ENCODE results near the gene MICU2.

Gene MICU2

GRCh38 chr13:21504379-21504778 lies 99.6 kb downstream of the MICU2 start:
- DNase-seq (ENCODE audit: low read depth in 3 of 3, low spot score in 1 of 3), result no peak

GRCh38 chr13:21501686-21502085 lies 102.3 kb downstream of the MICU2 start:
- no peak for DNase-seq (ENCODE audit: low read depth in 3 of 3, low spot score in 1 of 3)

GRCh38 chr13:21486322-21486721 lies 117.6 kb downstream of the MICU2 start:
- no peak for DNase-seq (ENCODE audit: low read depth in 3 of 3, low spot score in 1 of 3)

DNA sequence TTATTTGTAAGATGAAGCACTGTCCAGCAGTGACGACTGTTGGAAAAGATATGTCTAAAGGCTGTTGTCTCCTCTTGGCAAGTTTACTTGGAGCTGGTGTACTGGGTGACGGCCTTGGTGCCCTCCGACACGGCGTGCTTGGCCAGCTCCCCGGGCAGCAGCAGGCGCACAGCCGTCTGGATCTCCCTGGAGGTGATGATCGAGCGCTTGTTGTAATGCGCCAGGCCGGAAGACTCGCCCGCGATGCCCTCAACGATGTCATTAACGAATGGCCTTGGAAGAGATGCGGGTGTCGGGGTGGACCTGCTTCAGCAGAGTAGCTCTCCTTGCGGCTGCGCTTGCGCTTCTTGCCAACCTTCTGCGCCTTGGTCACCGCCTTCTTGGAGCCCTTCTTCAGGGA lies 120.2 kb downstream of the MICU2 start:
- no peak for DNase-seq (ENCODE audit: low read depth in 3 of 3, low spot score in 1 of 3)

- no peak for DNase-seq (ENCODE audit: low read depth in 3 of 3, low spot score in 1 of 3)
These were observed 122.6 kb downstream of the MICU2 start for GRCh38 chr13:21481359-21481758.

DNA sequence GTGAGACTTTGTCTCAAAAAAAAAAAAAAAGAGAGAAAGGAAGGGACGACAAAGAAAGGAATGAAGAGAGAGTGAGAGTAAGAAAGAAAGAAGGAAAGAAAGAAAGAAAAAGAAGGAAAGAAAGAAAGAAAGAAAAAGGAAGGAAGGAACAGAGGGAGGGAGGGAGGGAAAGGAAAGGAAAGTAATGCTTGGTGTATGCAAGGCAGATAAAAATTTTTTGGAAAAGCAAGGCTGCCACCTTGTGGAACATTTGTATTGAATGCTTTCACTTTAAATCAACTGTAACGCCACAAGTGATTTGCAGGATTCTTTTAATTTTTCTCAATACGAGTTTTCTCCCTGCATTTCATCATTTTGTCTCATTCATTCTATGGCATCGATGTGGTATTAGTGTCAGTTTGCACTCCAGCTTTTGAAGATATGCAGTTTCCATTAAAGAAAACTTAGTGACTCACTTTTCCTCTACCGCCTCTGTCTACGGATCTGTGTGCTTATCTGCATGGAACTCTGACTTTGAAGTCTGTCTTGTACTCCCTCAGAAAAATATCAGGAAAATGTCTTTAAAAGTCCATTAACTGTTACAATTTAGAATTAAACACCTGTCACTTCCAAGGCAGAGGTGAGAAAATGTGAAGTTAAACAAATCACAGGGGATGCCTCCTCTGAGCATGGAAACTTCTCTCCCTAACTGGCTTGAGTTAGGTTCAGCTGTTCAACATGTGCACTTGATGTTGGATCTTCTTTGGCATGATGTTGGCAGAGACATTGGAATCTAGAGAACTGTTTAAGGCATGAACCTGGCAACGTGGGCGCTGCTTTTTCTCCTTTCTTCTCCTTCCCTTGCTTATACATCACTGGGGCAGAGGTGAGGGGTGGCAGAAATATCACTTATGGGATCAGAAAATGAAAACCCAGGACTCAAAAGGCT lies 124.8 kb downstream of the MICU2 start:
- peak in 2 of 3 donors; percentile 3 to 13 for DNase-seq (ENCODE audit: low read depth in 3 of 3, low spot score in 1 of 3)

DNA sequence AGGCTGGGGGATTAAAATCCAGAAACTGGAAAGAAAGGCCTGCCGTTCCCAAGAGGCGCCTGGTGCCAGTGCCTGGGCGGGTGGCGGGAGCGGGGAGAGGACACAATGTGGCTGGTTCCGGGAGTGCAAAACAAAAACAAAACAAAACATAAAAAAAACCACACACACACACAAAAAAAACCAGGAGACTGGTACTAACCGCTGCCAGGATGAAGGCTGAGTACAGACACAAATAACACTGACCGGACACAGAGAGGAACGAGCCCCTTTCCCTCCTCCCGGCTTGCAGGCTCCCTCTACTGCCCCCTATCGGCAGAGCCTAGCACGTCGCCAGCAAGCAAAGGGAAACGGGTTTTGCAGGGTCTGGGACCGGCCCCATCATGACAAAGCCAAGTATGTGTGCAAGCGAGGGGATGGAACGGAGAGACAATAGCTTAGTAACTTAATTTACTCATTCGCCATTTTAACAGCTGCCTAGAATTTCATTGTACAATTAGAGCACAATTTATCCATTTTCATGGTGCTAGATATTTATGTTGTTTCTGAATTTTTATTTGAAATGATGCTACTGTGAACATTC lies 127.0 kb downstream of the MICU2 start:
- peak; percentile 54 to 61 (median 58) for DNase-seq (ENCODE audit: low read depth in 3 of 3, low spot score in 1 of 3)

- no peak for DNase-seq (ENCODE audit: low read depth in 3 of 3, low spot score in 1 of 3)
These were observed 128.9 kb downstream of the MICU2 start for GRCh38 chr13:21475115-21475514.

DNA sequence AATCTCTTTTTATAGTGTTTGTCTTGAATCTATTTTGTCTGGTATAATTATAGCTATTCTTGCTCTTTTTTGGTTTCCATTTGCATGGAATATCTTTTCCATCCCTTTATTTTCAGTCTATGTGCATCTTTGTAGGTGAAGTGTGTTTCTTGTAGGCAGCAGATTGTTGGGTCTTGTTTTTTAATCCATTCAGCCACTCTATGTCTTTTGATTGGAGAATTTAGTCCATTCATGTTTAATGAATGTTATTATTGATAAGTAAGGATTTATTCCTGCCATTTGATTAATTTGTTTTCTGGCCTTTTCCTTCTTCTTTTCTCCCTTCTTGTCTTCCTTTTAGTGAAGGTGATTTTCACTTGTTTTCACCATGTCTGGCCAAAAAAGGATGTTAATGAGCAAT lies 133.2 kb downstream of the MICU2 start:
- DNase-seq (ENCODE audit: low read depth in 3 of 3, low spot score in 1 of 3), result no peak

DNA sequence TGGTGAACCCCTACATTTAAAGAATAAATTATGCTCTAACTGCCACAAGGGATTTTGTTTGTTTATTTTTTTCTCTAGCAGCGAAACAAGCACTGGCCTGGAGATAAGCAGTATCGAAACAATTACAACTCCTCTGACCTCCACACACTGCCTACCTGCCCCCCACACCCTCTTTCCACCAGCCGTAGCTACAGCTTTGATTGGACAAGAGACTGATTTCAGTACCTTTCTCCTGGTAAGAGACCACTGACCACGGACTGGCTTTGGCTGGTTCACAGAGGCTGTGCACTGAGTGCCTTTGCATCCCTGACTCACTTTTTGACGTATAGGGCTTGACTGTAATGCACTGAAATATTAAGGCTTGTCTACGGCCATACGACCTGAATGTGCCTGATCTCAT lies 137.4 kb downstream of the MICU2 start:
- no peak for DNase-seq (ENCODE audit: low read depth in 3 of 3, low spot score in 1 of 3)

DNA sequence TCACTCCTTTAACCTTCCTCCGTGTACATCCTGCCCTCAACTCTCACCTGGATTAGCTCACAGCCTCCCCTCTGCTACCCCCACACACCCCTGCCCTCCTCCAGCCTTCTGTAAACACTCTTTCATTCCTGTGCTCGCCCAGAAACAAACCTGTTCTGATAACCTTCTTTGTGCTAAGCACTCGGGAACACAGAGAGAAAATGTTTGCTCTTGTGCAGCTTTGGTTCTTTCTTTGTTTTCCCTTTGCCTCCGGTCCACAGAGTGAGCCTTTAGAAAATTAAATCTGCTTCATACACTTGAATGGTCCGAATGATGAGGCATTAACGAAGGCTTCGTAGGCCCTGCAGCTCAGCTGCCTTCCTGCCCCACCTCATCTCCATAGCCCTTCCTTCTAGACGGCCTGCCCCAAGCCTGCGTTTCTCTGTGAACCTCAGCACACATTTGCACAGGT lies 138.2 kb downstream of the MICU2 start:
- no peak for DNase-seq (ENCODE audit: low read depth in 3 of 3, low spot score in 1 of 3)

GRCh38 chr13:21463424-21463823 lies 140.5 kb downstream of the MICU2 start:
- no peak for DNase-seq (ENCODE audit: low read depth in 3 of 3, low spot score in 1 of 3)

GRCh38 chr13:21461131-21461530 lies 142.8 kb downstream of the MICU2 start:
- DNase-seq (ENCODE audit: low read depth in 3 of 3, low spot score in 1 of 3), result no peak

DNA sequence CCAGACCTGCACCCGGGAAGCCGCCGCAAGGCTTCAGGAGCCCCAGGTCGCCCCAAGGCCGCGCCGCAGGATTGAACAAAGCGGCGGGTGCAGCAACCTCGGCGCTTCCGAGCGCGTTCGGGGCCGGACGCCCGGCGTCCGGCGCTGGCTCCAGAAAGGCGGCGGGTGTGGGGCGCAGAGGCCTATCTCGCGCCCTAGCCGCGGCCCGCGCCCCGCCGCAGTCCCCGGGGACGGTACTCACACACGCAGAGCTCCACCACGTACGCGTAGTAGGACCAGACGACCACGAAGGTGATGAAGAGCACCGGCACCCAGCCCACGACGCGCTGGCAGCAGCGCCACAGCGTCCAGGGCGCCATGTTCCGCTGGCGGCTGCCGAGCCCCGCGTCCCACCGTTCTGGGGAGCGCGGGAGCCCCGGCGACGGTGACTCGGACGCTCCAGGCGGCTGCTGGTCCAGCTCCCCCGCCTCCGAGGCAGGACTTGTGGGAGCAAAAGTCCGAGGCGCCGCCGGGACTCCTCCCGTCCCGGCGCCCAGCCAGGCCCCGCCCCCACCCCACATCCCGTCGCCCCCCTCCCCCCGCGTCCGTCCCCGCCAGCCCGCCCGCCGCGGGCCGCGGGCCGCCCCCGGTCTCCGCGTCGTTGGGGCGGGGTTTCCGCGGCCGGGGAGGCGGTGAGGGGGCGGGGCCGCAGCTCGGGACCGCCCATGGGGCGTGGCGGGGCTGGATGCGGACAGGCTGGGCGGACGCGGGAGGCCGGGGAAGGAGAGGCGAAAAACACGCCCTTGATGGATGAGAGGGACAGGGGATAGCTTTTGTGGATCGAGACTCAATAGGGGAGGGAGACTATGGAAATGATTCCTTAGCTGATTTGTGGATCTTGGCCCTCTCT lies 144.9 kb downstream of the MICU2 start, which contains the start of gene ZDHHC20:
Gene ZDHHC20, minus strand, starts transcription at position 491 of the 889 bp plus-strand sequence. Its CDS starts 132 bp downstream, at position 359.
- peak; percentile 64 to 97 (median 78) for DNase-seq (ENCODE audit: low read depth in 3 of 3, low spot score in 1 of 3)

DNA sequence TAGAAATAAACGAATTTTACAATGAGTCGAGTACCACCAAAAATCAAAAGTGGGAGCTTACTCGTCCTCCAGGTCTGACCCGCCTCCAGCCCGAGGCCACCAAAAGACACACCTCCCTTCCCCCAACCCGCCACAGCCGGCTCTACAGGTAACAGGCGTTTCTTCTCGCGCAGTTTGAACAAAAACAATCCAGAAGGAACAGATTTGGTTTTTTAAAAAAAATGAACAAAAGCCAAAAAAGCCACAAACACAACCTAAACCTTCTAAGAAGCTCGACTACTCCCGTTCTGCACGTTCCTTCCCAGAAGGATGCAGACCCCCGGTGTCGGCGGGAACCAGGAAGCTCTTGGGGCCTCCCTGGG lies 145.5 kb downstream of the MICU2 start:
- peak in 1 of 3 donors; percentile 4 for DNase-seq (ENCODE audit: low read depth in 3 of 3, low spot score in 1 of 3)

GRCh38 chr13:21453387-21454081 lies 150.4 kb downstream of the MICU2 start:
- no peak for DNase-seq (ENCODE audit: low read depth in 3 of 3, low spot score in 1 of 3)

- DNase-seq (ENCODE audit: low read depth in 3 of 3, low spot score in 1 of 3), result no peak
These were observed 153.0 kb downstream of the MICU2 start for GRCh38 chr13:21450936-21451335.

- DNase-seq (ENCODE audit: low read depth in 3 of 3, low spot score in 1 of 3), result no peak
These were observed 157.3 kb downstream of the MICU2 start for GRCh38 chr13:21446656-21447055.

DNA sequence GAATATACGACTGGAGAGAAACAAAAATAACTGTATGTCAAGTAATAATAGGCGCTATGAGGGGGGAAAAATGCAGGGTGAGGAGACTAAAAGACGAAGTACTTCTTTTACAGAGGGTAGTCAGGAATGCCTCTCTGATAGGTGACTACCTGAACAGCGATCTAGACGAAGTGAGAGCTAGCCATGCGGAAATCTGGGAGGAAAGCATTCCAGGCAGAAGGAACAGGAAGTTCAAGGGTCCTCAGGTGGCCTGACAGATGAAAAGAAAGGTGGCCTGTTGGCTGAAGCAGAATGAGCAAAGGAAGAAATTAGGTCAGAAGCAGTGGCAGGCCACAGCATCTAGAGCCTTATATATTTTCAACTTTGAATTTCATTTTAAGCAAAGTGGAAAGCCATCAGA lies 158.2 kb downstream of the MICU2 start:
- no peak for DNase-seq (ENCODE audit: low read depth in 3 of 3, low spot score in 1 of 3)

GRCh38 chr13:21443171-21443570 lies 160.8 kb downstream of the MICU2 start:
- no peak for DNase-seq (ENCODE audit: low read depth in 3 of 3, low spot score in 1 of 3)

Data from stimulated activated CD4-positive, alpha-beta T cell treated with anti-CD3 and anti-CD28 coated beads, TNF-alpha, amount 100 ng/mL, for 1 hour (primary cell).